GM23338 (cell line): ENCODE measurements around the gene FOXJ3. TPM values are rescaled to one million over a fixed set of nuclear protein-coding genes. Genes with fewer than 3 reads are reported as not detected.

Experiments used
- ATAC-seq: fragments of 200-7000 bp; cut with Tn5 transposase; 3 replicates; pipeline ENCODE4 v1.9.1; 2020
- DNase-seq: peaks from one replicate; pipeline ENCODE4 v3.0.0-alpha.2; 2015; ENCODE audit warnings: low spot score
- H2AFZ ChIP-seq: fragments of 200-600 bp; sonication (generic); 2 replicates; pipeline ENCODE4 v1.8.0; 2016; ENCODE audit warnings: antibody characterized with exemption, mild to moderate bottlenecking, moderate library complexity
- H3F3A ChIP-seq: fragments of 200-600 bp; sonication (generic); replicated peaks from 2 replicates; pipeline ENCODE4 v1.8.0; 2017; ENCODE audit warnings: antibody characterized with exemption, mixed run types, low read depth
- H3K27ac ChIP-seq: fragments of 200-600 bp; sonication (generic); 2 replicates; pipeline ENCODE4 v1.6.1; 2016; ENCODE audit warnings: low read depth
- H3K27me3 ChIP-seq: fragments of 200-600 bp; sonication (generic); 2 replicates; pipeline ENCODE4 v1.8.0; 2016; ENCODE audit warnings: mild to moderate bottlenecking, mixed run types, moderate library complexity; ENCODE audit not compliant: insufficient read depth
- H3K36me3 ChIP-seq: fragments of 200-600 bp; sonication (generic); 2 replicates; pipeline ENCODE4 v1.8.0; 2016; ENCODE audit warnings: mild to moderate bottlenecking; ENCODE audit not compliant: insufficient read depth
- H3K4me1 ChIP-seq: fragments of 200-600 bp; sonication (generic); 2 replicates; pipeline ENCODE4 v1.8.0; 2016; ENCODE audit warnings: mild to moderate bottlenecking, moderate library complexity; ENCODE audit not compliant: insufficient read depth
- H3K4me2 ChIP-seq: fragments of 200-600 bp; sonication (generic); 2 replicates; pipeline ENCODE4 v1.7.1; 2017; ENCODE audit warnings: mixed run types
- H3K4me3 ChIP-seq: fragments of 200-600 bp; sonication (generic); 2 replicates; pipeline ENCODE4 v1.6.1; 2016; ENCODE audit warnings: mixed run types
- H3K79me2 ChIP-seq: fragments of 200-600 bp; sonication (generic); replicated peaks from 2 replicates; pipeline ENCODE4 v1.8.0; 2017; ENCODE audit warnings: mild to moderate bottlenecking; ENCODE audit not compliant: insufficient read depth
- H3K9me2 ChIP-seq: fragments of 200-600 bp; sonication (generic); 2 replicates; pipeline ENCODE4 v1.8.0; 2017; ENCODE audit not compliant: insufficient read depth
- H4K20me1 ChIP-seq: fragments of 200-600 bp; sonication (generic); replicated peaks from 2 replicates; pipeline ENCODE4 v1.8.0; 2017; ENCODE audit warnings: mild to moderate bottlenecking; ENCODE audit not compliant: insufficient read depth
- H3K27ac Mint-ChIP-seq: 2 replicates; pipeline ENCODE4 v1.8.0; 2020; ENCODE audit warnings: inconsistent platforms, mild to moderate bottlenecking, moderate library complexity, mixed read lengths
- H3K27me3 Mint-ChIP-seq: 3 replicates; pipeline ENCODE4 v1.8.0; 2022; ENCODE audit warnings: low read depth, mild to moderate bottlenecking, moderate library complexity, mixed read lengths, inconsistent platforms; ENCODE audit not compliant: insufficient read depth, poor library complexity
- H3K36me3 Mint-ChIP-seq: 3 replicates; pipeline ENCODE4 v1.8.0; 2021; ENCODE audit warnings: low read depth, mild to moderate bottlenecking, inconsistent platforms, moderate library complexity, mixed read lengths
- H3K4me1 Mint-ChIP-seq: 3 replicates; pipeline ENCODE4 v1.8.0; 2020; ENCODE audit warnings: mild to moderate bottlenecking, inconsistent platforms, mixed read lengths
- H3K4me3 Mint-ChIP-seq: 3 replicates; pipeline ENCODE4 v1.8.0; 2021; ENCODE audit warnings: moderate library complexity, mild to moderate bottlenecking, inconsistent platforms, mixed read lengths
- H3K9me3 Mint-ChIP-seq: 3 replicates; pipeline ENCODE4 v1.8.0; 2020; ENCODE audit warnings: moderate library complexity, mild to moderate bottlenecking, inconsistent platforms, mixed read lengths
- CREB1 ChIP-seq: fragments of 250-450 bp; sonication (Bioruptor Pico); IDR thresholded peaks from 2 replicates; pipeline ENCODE4 v1.5.0; 2020; ENCODE audit warnings: low read depth, mild to moderate bottlenecking, moderate library complexity
- CTCF ChIP-seq, 2 experiments: fragments of 200-600 bp in 1 of 2; sonication (generic) in 1 of 2; conservative IDR thresholded peaks; 2 replicates each; pipeline versions ENCODE4 v1.5.1 to v1.6.1; 2016 to 2017; ENCODE audit warnings: antibody characterized with exemption in 2 of 2, low read depth in 2 of 2, mild to moderate bottlenecking in 2 of 2, moderate library complexity in 1 of 2
- ETS1 ChIP-seq: IDR thresholded peaks from 2 replicates; pipeline ENCODE4 v1.6.1; 2016; ENCODE audit warnings: antibody characterized with exemption
- EZH2 ChIP-seq: fragments of 200-600 bp; sonication (generic); IDR thresholded peaks from one replicate; pipeline ENCODE4 v1.8.0; 2017; ENCODE audit warnings: antibody characterized with exemption, mild to moderate bottlenecking, low read depth; ENCODE audit not compliant: unreplicated experiment
- EZH2phosphoT487 ChIP-seq: fragments of 200-600 bp; sonication (generic); IDR thresholded peaks from one replicate; pipeline ENCODE4 v1.8.1; 2018; ENCODE audit warnings: antibody characterized with exemption; ENCODE audit not compliant: unreplicated experiment
- JUNB ChIP-seq: IDR thresholded peaks from one replicate; pipeline ENCODE4 v1.6.1; 2016; ENCODE audit warnings: antibody characterized with exemption; ENCODE audit not compliant: unreplicated experiment
- NANOG ChIP-seq: IDR thresholded peaks from 2 replicates; pipeline ENCODE4 v1.6.1; 2016; ENCODE audit warnings: antibody characterized with exemption, borderline replicate concordance
- POLR2AphosphoS5 ChIP-seq: IDR thresholded peaks from 2 replicates; pipeline ENCODE4 v1.6.1; 2016; ENCODE audit warnings: antibody characterized with exemption, low read depth
- STAT1 ChIP-seq: IDR thresholded peaks from one replicate; pipeline ENCODE4 v1.6.1; 2016; ENCODE audit warnings: antibody characterized with exemption; ENCODE audit not compliant: unreplicated experiment
- ZNF114 ChIP-seq: fragments of 250-450 bp; sonication (Bioruptor Pico); IDR thresholded peaks from 2 replicates; pipeline ENCODE4 v1.5.0; 2020; ENCODE audit warnings: mild to moderate bottlenecking, moderate library complexity
- ZNF331 ChIP-seq: fragments of 250-450 bp; sonication (Bioruptor Pico); IDR thresholded peaks from 2 replicates; pipeline ENCODE4 v1.5.0; 2020; ENCODE audit warnings: low read depth, mild to moderate bottlenecking, moderate library complexity
- polyA plus RNA-seq: library from polyadenylated mRNA; unstranded; fragments of >200 nt; fragmentation: Nextera tagmentation; extraction: Ambion mirVana; gene quantifications from 2 replicates; pipeline ENCODE4 v1.2.1, GENCODE V29; 2016
- total RNA-seq: library from RNA; depleted of rRNA; stranded (reverse); fragments of >200 nt; shearing (Covaris generic); gene quantifications from 2 replicates; pipeline ENCODE4 v1.2.3, GENCODE V29; 2014

FOXJ3 gene
- total and polyA plus RNA-seq, 2 experiments from 2014 or later: 36.6 to 53.3 TPM

GRCh38 chr1:42368096-42368795 lies 33.2 kb upstream of the FOXJ3 start (continued):
- TF ChIP-seq EZH2phosphoT487 (no peak), STAT1 (no peak), CTCF (conservative IDR thresholded peaks at IDR 0.05; ENCODE audit: low read depth in 2 of 2) (no peak), ZNF114 (CRISPR knock-in tag) (no peak)

DNA sequence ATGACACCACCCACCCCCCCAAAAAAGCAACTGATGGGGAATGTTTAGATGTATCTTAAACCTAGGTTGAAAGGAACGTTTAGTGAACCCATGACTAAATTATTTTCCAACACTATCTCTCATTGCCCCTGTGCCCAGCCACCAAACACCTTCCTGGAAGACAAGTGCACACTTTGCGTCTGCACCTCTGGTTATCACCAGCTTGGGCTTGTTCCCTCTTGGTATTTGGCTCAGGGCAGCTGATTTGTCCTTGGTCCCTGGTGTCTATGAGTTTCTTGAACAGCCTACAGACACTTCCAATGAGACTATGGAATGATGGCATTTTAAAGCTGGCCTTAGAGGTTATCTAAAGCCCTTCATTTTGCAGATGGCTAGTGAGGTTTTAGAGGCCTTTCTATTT lies 30.1 kb upstream of the FOXJ3 start:
- H3K27me3 Mint-ChIP-seq: peaks cover 5% of the 10 kb centered on the region

More for the DNA sequence above, 30.1 kb upstream of the FOXJ3 start:
- TF ChIP-seq POLR2AphosphoS5: no peak
- TF ChIP-seq NANOG: no peak
- no peak for TF ChIP-seq JUNB
- no peak for TF ChIP-seq ZNF331 (CRISPR knock-in tag)
- no peak for TF ChIP-seq CREB1 (CRISPR knock-in tag)
- TF ChIP-seq STAT1: no peak
- TF ChIP-seq ETS1: no peak
- TF ChIP-seq EZH2: no peak
- TF ChIP-seq ZNF114 (CRISPR knock-in tag): no peak
- no peak for TF ChIP-seq CTCF (conservative IDR thresholded peaks at IDR 0.05; ENCODE audit: low read depth in 2 of 2)
- Histone ChIP-seq H3K36me3 (no peaks in the 10 kb centered on the region), H3K9me2 (peaks cover 3% of the 10 kb centered on the region; the same call in 1 of the 2 replicates), H3K4me1 (no peaks in the 10 kb centered on the region), H3K4me3 (no peak overlapping the region), H3K4me2 (no peak overlapping the region), H3K27ac (no peak overlapping the region), H2AFZ (no peak overlapping the region), H3F3A (no peaks in the 10 kb centered on the region), H3K27me3 (no peaks in the 10 kb centered on the region), H3K79me2 (no peaks in the 10 kb centered on the region), H4K20me1 (no peaks in the 10 kb centered on the region)
- Mint-ChIP-seq H3K9me3 (no peaks in the 10 kb centered on the region), H3K4me3 (no peak overlapping the region), H3K36me3 (no peaks in the 10 kb centered on the region), H3K27ac (no peak overlapping the region), H3K4me1 (peaks cover 4% of the 10 kb centered on the region; the same call in 2 of the 3 replicates)
- no peak for DNase-seq
- no peak for ATAC-seq
